DND-41 (cell line): ENCODE measurements around the gene PALB2.
A peak's percentile ranks its signal among the peaks of the same experiment; 100 is the strongest.

ENCODE experiments used
- ATAC-seq: fragments of 200-7000 bp; cut with Tn5 transposase; 3 replicates; pipeline ENCODE4 v1.9.1; 2021; ENCODE audit warnings: low read depth; ENCODE audit not compliant: insufficient read depth
- DNase-seq: peaks from one replicate; pipeline ENCODE4 v3.0.0-alpha.2; 2020
- H2AFZ ChIP-seq: 2 replicates; pipeline ENCODE4 v1.6.0; 2012; ENCODE audit warnings: low read depth, low read length
- H3K27ac ChIP-seq: 2 replicates; pipeline ENCODE4 v1.5.1; 2012; ENCODE audit warnings: low read length, inconsistent platforms
- H3K27me3 ChIP-seq: fragments of 200-600 bp; sonication (generic); 2 replicates; pipeline ENCODE4 v1.6.0; 2012; ENCODE audit warnings: low read length, mild to moderate bottlenecking, inconsistent platforms; ENCODE audit not compliant: insufficient read depth, poor library complexity
- H3K36me3 ChIP-seq: 2 replicates; pipeline ENCODE4 v1.5.1; 2012; ENCODE audit warnings: low read length, inconsistent platforms; ENCODE audit not compliant: insufficient read depth
- H3K4me1 ChIP-seq: 2 replicates; pipeline ENCODE4 v1.5.1; 2012; ENCODE audit warnings: mild to moderate bottlenecking, low read length; ENCODE audit not compliant: insufficient read depth
- H3K4me2 ChIP-seq: 2 replicates; pipeline ENCODE4 v1.6.0; 2012; ENCODE audit warnings: mild to moderate bottlenecking, moderate library complexity, low read length, inconsistent platforms; ENCODE audit not compliant: insufficient read depth
- H3K4me3 ChIP-seq, 2 experiments: fragments of 200-600 bp in 1 of 2; shearing (Covaris generic) in 1 of 2; 2 replicates each; pipeline ENCODE4 v1.5.1; 2012 to 2016; ENCODE audit warnings: inconsistent platforms in 2 of 2, low read length in 2 of 2, mild to moderate bottlenecking in 2 of 2, low read depth in 1 of 2, moderate library complexity in 1 of 2
- H3K79me2 ChIP-seq: 2 replicates; pipeline ENCODE4 v1.6.0; 2012; ENCODE audit warnings: low read length, inconsistent platforms; ENCODE audit not compliant: insufficient read depth
- H3K9ac ChIP-seq: 2 replicates; pipeline ENCODE4 v1.6.0; 2012; ENCODE audit warnings: low read depth, mild to moderate bottlenecking, inconsistent platforms, low read length, moderate library complexity
- H3K9me3 ChIP-seq: 2 replicates; pipeline ENCODE4 v1.5.1; 2012; ENCODE audit warnings: low read length, moderate library complexity, mild to moderate bottlenecking, inconsistent platforms; ENCODE audit not compliant: insufficient read depth, severe bottlenecking
- H4K20me1 ChIP-seq: 2 replicates; pipeline ENCODE4 v1.6.0; 2012; ENCODE audit warnings: low read length; ENCODE audit not compliant: insufficient read depth
- CTCF ChIP-seq: IDR thresholded peaks from 2 replicates; pipeline ENCODE4 v1.5.1; 2012; ENCODE audit warnings: borderline replicate concordance, low read length, moderate library complexity, mild to moderate bottlenecking; ENCODE audit not compliant: poor library complexity, severe bottlenecking; ENCODE audit errors: extremely low read depth
- EZH2 ChIP-seq: IDR thresholded peaks from 3 replicates; pipeline ENCODE4 v1.6.1; 2012; ENCODE audit warnings: borderline replicate concordance, low read depth, mild to moderate bottlenecking, moderate library complexity, low read length, inconsistent platforms; ENCODE audit not compliant: severe bottlenecking

The PALB2 gene

GRCh38 chr16:23679274-23679985 lies 38.3 kb upstream of the PALB2 start:
- H3K79me2 ChIP-seq, result peaks cover 61% of the 10 kb centered on the region

GRCh38 chr16:23678430-23679273 lies 37.5 kb upstream of the PALB2 start, which contains the start of gene PLK1:
Gene PLK1 (plus strand): TSS chr16:23678889. CDS start chr16:23678933, 44 bp downstream.
- ATAC-seq, result peak; percentile 95
- Histone ChIP-seq H3K4me3 (peak within 1 kb of the TSS; percentile 90 to 97), H3K4me1 (peaks cover 46% of the 10 kb centered on the region), H2AFZ (peak within 1 kb of the TSS; percentile 91), H3K9me3 (no peaks in the 10 kb centered on the region), H3K27me3 (no peaks in the 10 kb centered on the region), H3K27ac (peak within 1 kb of the TSS; percentile 80), H3K36me3 (peaks cover 50% of the 10 kb centered on the region), H3K4me2 (peak within 1 kb of the TSS; percentile 81), H4K20me1 (peaks cover 21% of the 10 kb centered on the region), H3K9ac (peak within 1 kb of the TSS; percentile 90), H3K79me2 (peaks cover 53% of the 10 kb centered on the region)
- TF ChIP-seq EZH2 (no peak), CTCF (peak; percentile 49)
- peak; percentile 88 for DNase-seq

More at GRCh38 chr16:23679274-23679985, 38.3 kb upstream of the PALB2 start:
- H3K9me3 ChIP-seq, result no peaks in the 10 kb centered on the region
- H4K20me1 ChIP-seq, result peaks cover 25% of the 10 kb centered on the region
- peak overlapping the region; percentile 81 for H3K4me2 ChIP-seq
- peak overlapping the region; percentile 79 for H3K27ac ChIP-seq
- no peaks in the 10 kb centered on the region for H3K27me3 ChIP-seq
- H3K4me3 ChIP-seq, result peak overlapping the region; percentile 90 to 97
- H3K9ac ChIP-seq, result peak overlapping the region; percentile 90
- peaks cover 49% of the 10 kb centered on the region for H3K4me1 ChIP-seq
- TF ChIP-seq EZH2 (no peak), CTCF (peak; percentile 10)
- peaks cover 54% of the 10 kb centered on the region for H3K36me3 ChIP-seq
- DNase-seq, result peak; percentile 57
- peak; percentile 27 for ATAC-seq
- peak overlapping the region; percentile 91 for H2AFZ ChIP-seq

- ATAC-seq, result no peak
- TF ChIP-seq EZH2, result no peak
- TF ChIP-seq CTCF, result no peak
- H3K9ac ChIP-seq, result no peak overlapping the region
- H3K36me3 ChIP-seq, result peaks cover 42% of the 10 kb centered on the region
- no peak for DNase-seq
- H3K4me1 ChIP-seq, result peaks cover 37% of the 10 kb centered on the region
- no peak overlapping the region for H3K4me2 ChIP-seq
- H3K27ac ChIP-seq, result no peak overlapping the region
- peaks cover 20% of the 10 kb centered on the region for H4K20me1 ChIP-seq
- H2AFZ ChIP-seq, result no peak overlapping the region
- H3K4me3 ChIP-seq, result no peak overlapping the region
- H3K27me3 ChIP-seq, result no peaks in the 10 kb centered on the region
- H3K79me2 ChIP-seq, result peaks cover 40% of the 10 kb centered on the region
- H3K9me3 ChIP-seq, result no peaks in the 10 kb centered on the region
These were observed 35.9 kb upstream of the PALB2 start for GRCh38 chr16:23676924-23677480.
